H1 (cell line): ENCODE data around the gene NAT9. TPM values are rescaled to one million over a fixed set of nuclear protein-coding genes. Genes with fewer than 3 reads are reported as not detected.

Experiments
- CTCF ChIA-PET: fragments of 300-600 bp; sonication (Branson Sonifier 250); formaldehyde crosslinking; loops from one replicate; lab custom pipeline; 2021; ENCODE audit not compliant: partially characterized antibody; lab: Charles Lee
- POLR2A ChIA-PET: fragments of 300-600 bp; sonication (Branson Sonifier 250); formaldehyde crosslinking; loops from one replicate; lab custom pipeline; 2021; ENCODE audit warnings: inconsistent platforms; ENCODE audit not compliant: partially characterized antibody; lab: Charles Lee
- DNase-seq, 2 experiments: peaks; one replicate each; pipeline versions ENCODE4 v3.0.0 to v3.0.0-alpha.2; 2010 to 2022; ENCODE audit warnings: low spot score in 2 of 2, low read depth in 1 of 2, mixed read lengths in 1 of 2
- FAIRE-seq: peaks from 2 replicates; lab custom pipeline; 2011; peaks lifted over from hg19 to GRCh38; lab: Jason Lieb, UNC
- H2AFZ ChIP-seq: 2 replicates; pipeline ENCODE4 v1.8.1; 2012; ENCODE audit warnings: low read length, inconsistent platforms
- H2AK5ac ChIP-seq: 2 replicates; pipeline ENCODE4 v1.6.1; 2013; ENCODE audit warnings: low read depth, low read length
- H2BK120ac ChIP-seq: replicated peaks from 2 replicates; pipeline ENCODE3; 2013; ENCODE audit warnings: low read depth, low read length, inconsistent platforms
- H2BK12ac ChIP-seq: 2 replicates; pipeline ENCODE4 v1.6.1; 2013; ENCODE audit warnings: low read depth, low read length
- H2BK15ac ChIP-seq: 2 replicates; pipeline ENCODE4 v1.6.1; 2013; ENCODE audit warnings: low read length
- H2BK20ac ChIP-seq: 2 replicates; pipeline ENCODE4 v1.6.1; 2013; ENCODE audit warnings: low read length
- H2BK5ac ChIP-seq: 2 replicates; pipeline ENCODE4 v1.6.1; 2013; ENCODE audit warnings: low read depth, low read length
- H3K14ac ChIP-seq: 2 replicates; pipeline ENCODE4 v1.6.1; 2013; ENCODE audit warnings: inconsistent platforms; ENCODE audit not compliant: insufficient read length
- H3K18ac ChIP-seq: 2 replicates; pipeline ENCODE4 v1.6.1; 2013; ENCODE audit warnings: low read length; ENCODE audit errors: extremely low read depth
- H3K23ac ChIP-seq: 2 replicates; pipeline ENCODE4 v1.6.1; 2013; ENCODE audit warnings: inconsistent platforms; ENCODE audit not compliant: insufficient read length
- H3K23me2 ChIP-seq: 2 replicates; pipeline ENCODE4 v1.6.1; 2013; ENCODE audit warnings: low read depth, low read length
- H3K27ac ChIP-seq: 2 replicates; pipeline ENCODE4 v1.6.1; 2011; ENCODE audit warnings: low read depth, low read length, inconsistent platforms
- H3K27me3 ChIP-seq, 4 experiments: replicated peaks in 1 of 4; 1 replicate in 1 of 4; 2 replicates in 3 of 4; pipeline versions ENCODE4 v1.6.1 to v1.8.1; 2011 to 2013; ENCODE audit warnings: low read length in 3 of 4, mild to moderate bottlenecking in 3 of 4, inconsistent platforms in 2 of 4, mixed read lengths in 2 of 4, moderate library complexity in 1 of 4; ENCODE audit not compliant: control insufficient read depth in 3 of 4, insufficient read depth in 3 of 4; ENCODE audit errors: extremely low read depth in 1 of 4
- H3K36me3 ChIP-seq, 4 experiments: 2 replicates each; pipeline versions ENCODE4 v1.6.1 to v1.8.1; 2011 to 2013; ENCODE audit warnings: mild to moderate bottlenecking in 4 of 4, low read length in 3 of 4, moderate library complexity in 2 of 4, control low read depth in 1 of 4, inconsistent platforms in 1 of 4; ENCODE audit not compliant: insufficient read depth in 4 of 4, control insufficient read depth in 2 of 4
- H3K4ac ChIP-seq: replicated peaks from 2 replicates; pipeline ENCODE3; 2013; ENCODE audit warnings: low read length, low read depth, mixed read lengths, inconsistent platforms; ENCODE audit not compliant: insufficient read length
- H3K4me1 ChIP-seq, 4 experiments: replicated peaks in 1 of 4; 1 replicate in 1 of 4; 2 replicates in 3 of 4; pipeline versions ENCODE4 v1.6.1 to v1.8.1; 2011 to 2013; ENCODE audit warnings: low read length in 3 of 4, inconsistent platforms in 2 of 4, mixed read lengths in 1 of 4; ENCODE audit not compliant: insufficient read depth in 4 of 4, control insufficient read depth in 3 of 4
- H3K4me2 ChIP-seq, 2 experiments: 2 replicates each; pipeline versions ENCODE4 v1.6.1 to v1.8.1; 2011 to 2013; ENCODE audit warnings: low read depth in 2 of 2, low read length in 2 of 2, control low read depth in 1 of 2, inconsistent platforms in 1 of 2, mild to moderate bottlenecking in 1 of 2; ENCODE audit not compliant: insufficient read depth in 1 of 2
- H3K4me3 ChIP-seq, 4 experiments: fragments of 200-600, 300-600 bp in 1 of 4; sonication (generic), shearing (Covaris generic), sonication (Bioruptor Twin) in 1 of 4; 2 replicates each; pipeline versions ENCODE4 v1.5.1 to v1.8.1; 2011 to 2016; ENCODE audit warnings: low read length in 4 of 4, low read depth in 3 of 4, control low read depth in 2 of 4, inconsistent platforms in 2 of 4, mild to moderate bottlenecking in 2 of 4, mixed read lengths in 1 of 4, moderate library complexity in 1 of 4; ENCODE audit not compliant: insufficient read depth in 2 of 4; ENCODE audit errors: extremely low read depth in 1 of 4
- H3K56ac ChIP-seq: replicated peaks from 2 replicates; pipeline ENCODE3; 2013; ENCODE audit warnings: low read depth, mild to moderate bottlenecking, mixed read lengths, low read length, inconsistent platforms; ENCODE audit not compliant: insufficient read length
- H3K79me1 ChIP-seq: 2 replicates; pipeline ENCODE4 v1.6.1; 2013; ENCODE audit warnings: low read depth, low read length, control low read depth
- H3K79me2 ChIP-seq, 2 experiments: 2 replicates each; pipeline versions ENCODE4 v1.6.1 to v1.8.1; 2012 to 2013; ENCODE audit warnings: low read length in 2 of 2, mild to moderate bottlenecking in 2 of 2, inconsistent platforms in 1 of 2; ENCODE audit not compliant: insufficient read depth in 2 of 2, control insufficient read depth in 1 of 2
- H3K9ac ChIP-seq, 4 experiments: replicated peaks in 1 of 4; 1 replicate in 1 of 4; 2 replicates in 3 of 4; pipeline versions ENCODE4 v1.6.1 to v1.8.1; 2011 to 2013; ENCODE audit warnings: low read depth in 3 of 4, low read length in 3 of 4, control low read depth in 2 of 4, mild to moderate bottlenecking in 2 of 4, moderate library complexity in 2 of 4, inconsistent platforms in 1 of 4; ENCODE audit errors: extremely low read depth in 1 of 4
- H3K9me3 ChIP-seq, 2 experiments: 2 replicates each; pipeline versions ENCODE4 v1.6.1 to v1.8.1; 2012 to 2013; ENCODE audit warnings: mild to moderate bottlenecking in 2 of 2, moderate library complexity in 2 of 2, control low read depth in 1 of 2, inconsistent platforms in 1 of 2, low read depth in 1 of 2, low read length in 1 of 2, mixed read lengths in 1 of 2; ENCODE audit not compliant: insufficient read depth in 2 of 2
- H4K20me1 ChIP-seq, 2 experiments: replicated peaks in 1 of 2; 2 replicates each; pipeline versions ENCODE3 to v1.8.1; 2011 to 2013; ENCODE audit warnings: inconsistent platforms in 2 of 2, low read length in 2 of 2, mild to moderate bottlenecking in 1 of 2; ENCODE audit not compliant: insufficient read depth in 2 of 2, control insufficient read depth in 1 of 2
- H4K5ac ChIP-seq: 2 replicates; pipeline ENCODE4 v1.6.1; 2013; ENCODE audit warnings: low read length, low read depth, mixed read lengths, inconsistent platforms; ENCODE audit not compliant: insufficient read length
- H4K8ac ChIP-seq: 2 replicates; pipeline ENCODE4 v1.8.0; 2013; ENCODE audit warnings: mild to moderate bottlenecking, moderate library complexity, low read length, inconsistent platforms; ENCODE audit not compliant: insufficient read depth; ENCODE audit errors: extremely low read depth
- H4K91ac ChIP-seq: replicated peaks from 2 replicates; pipeline ENCODE3; 2013; ENCODE audit warnings: low read length, mixed read lengths, inconsistent platforms; ENCODE audit not compliant: insufficient read length
- CREB1 ChIP-seq: IDR thresholded peaks from 2 replicates; pipeline ENCODE4 v1.6.1; 2012; ENCODE audit warnings: inconsistent platforms
- EP300 ChIP-seq, 2 experiments: IDR thresholded peaks; 1 replicate in 1 of 2; 2 replicates in 1 of 2; pipeline ENCODE4 v1.6.1; 2011 to 2012; ENCODE audit warnings: low read depth in 2 of 2, low read length in 2 of 2, mild to moderate bottlenecking in 2 of 2, borderline replicate concordance in 1 of 2, inconsistent platforms in 1 of 2, moderate library complexity in 1 of 2
- PHF8 ChIP-seq: fragments of 200-600 bp; sonication (generic); conservative IDR thresholded peaks from 2 replicates; pipeline ENCODE4 v1.7.1; 2012; ENCODE audit warnings: low read depth, mild to moderate bottlenecking, inconsistent platforms, low read length, moderate library complexity
- RNF2 ChIP-seq: fragments of 200-900, 300-1000 bp; sonication (generic); IDR thresholded peaks from 2 replicates; pipeline ENCODE4 v1.7.1; 2016; ENCODE audit warnings: borderline replicate concordance, low read depth, mild to moderate bottlenecking, antibody characterized with exemption, low read length; ENCODE audit not compliant: poor library complexity, severe bottlenecking; ENCODE audit errors: missing control alignments
- SIN3A ChIP-seq, 2 experiments: IDR thresholded peaks in 1 of 2; conservative IDR thresholded peaks in 1 of 2; 2 replicates each; pipeline ENCODE4 v1.6.1; 2011 to 2012; ENCODE audit warnings: low read length in 2 of 2, improper control_type of control experiment in 1 of 2, low read depth in 1 of 2, mild to moderate bottlenecking in 1 of 2
- SP1 ChIP-seq: IDR thresholded peaks from 2 replicates; pipeline ENCODE4 v1.6.1; 2011; ENCODE audit warnings: low read depth, low read length
- WGBS, 2 experiments: shearing (Covaris generic) in 1 of 2; methylation state at CpG; one replicate each; pipeline versions ENCODE4 v1.1.6 to v1.1.7; 2013 to 2015; ENCODE audit warnings: low lambda C conversion rate in 2 of 2, mixed read lengths in 2 of 2, inconsistent platforms in 1 of 2, low coverage in 1 of 2, missing lambda C conversion rate in 1 of 2; ENCODE audit not compliant: insufficient replicate concordance in 2 of 2, insufficient coverage in 1 of 2, insufficient read length in 1 of 2; ENCODE audit errors: extremely low coverage in 1 of 2, missing lambda C conversion rate in 1 of 2; 5-methylcytosine and 5-hydroxymethylcytosine counted together
- polyA plus RNA-seq, 7 experiments: library from polyadenylated mRNA; depleted of rRNA in 3 of 7; stranded (reverse) in 5 of 7; unstranded in 2 of 7; fragments of >200 nt in 5 of 7; fragments of 200-250 nt in 2 of 7; gene quantifications; 1 replicate in 5 of 7; 2 replicates in 1 of 7; 4 replicates in 1 of 7; pipeline versions ENCODE4 v1.2.1 to v1.2.3, GENCODE V29; 2011 to 2013; ENCODE audit warnings: missing spikeins in 2 of 7, mixed read lengths in 2 of 7
- total RNA-seq: library from RNA; stranded (reverse); fragmentation: NEBNext Ultra II Directional; extraction: Animal tissue kit (Norgen Biotek cat#: 25700); gene quantifications from 2 replicates; pipeline ENCODE4 v1.2.1, GENCODE V29; 2021

NAT9 gene
- total and polyA plus RNA-seq, 2 of the 8 experiments (the other 6 are each of a cell fraction or from before 2014, with no cell fraction given) = 32.3 to 42.7 TPM

DNA sequence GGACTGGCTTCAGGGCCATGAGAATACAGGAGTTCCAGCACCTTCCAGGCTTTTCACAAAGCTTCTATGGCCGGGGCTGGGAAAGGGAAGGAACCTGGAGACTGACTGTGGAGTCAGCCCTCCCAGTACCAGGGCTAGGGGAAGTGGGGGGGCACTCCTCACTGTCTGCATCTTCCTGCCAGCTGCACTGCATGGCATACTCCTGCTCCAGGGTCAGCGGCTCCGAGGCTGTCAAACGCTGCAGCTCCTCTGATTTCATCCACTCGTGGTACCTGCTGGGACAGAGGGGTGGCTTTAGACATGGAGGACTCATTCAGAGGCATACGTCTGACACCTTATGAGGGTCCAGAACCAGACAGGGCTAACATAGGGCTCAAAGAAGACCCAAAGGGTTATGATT, 2.7 kb downstream of the NAT9 start:
- Histone ChIP-seq H3K79me1 (0 out of 2 replicates have a peak, but pooled peaks cover 8% of the 10 kb centered on the region), H2BK12ac (no peak overlapping the region), H4K91ac (no peak overlapping the region), H3K4ac (no peak overlapping the region), H3K27ac (no peak overlapping the region), H3K4me3 (no peak overlapping the region), H3K9me3 (no peaks in the 10 kb centered on the region), H4K8ac (no peak overlapping the region), H3K9ac (no peak overlapping the region), H3K23ac (no peak overlapping the region), H3K18ac (no peak overlapping the region), H3K4me1 (peaks cover 0 to 7% (median 3%) of the 10 kb centered on the region in 4 experiments; a peak in 4 of 7 replicates), H3K56ac (no peak overlapping the region), H2BK20ac (no peak overlapping the region), H2BK15ac (no peak overlapping the region), H3K79me2 (peaks cover 0 to 24% of the 10 kb centered on the region in 2 experiments; a peak in 2 of 4 replicates), H3K36me3 (peaks cover 2 to 37% (median 19%) of the 10 kb centered on the region in 4 experiments; a peak in 6 of 8 replicates), H3K27me3 (no peaks in the 10 kb centered on the region), H2AK5ac (no peak overlapping the region), H4K20me1 (peaks cover 5 to 9% of the 10 kb centered on the region in 2 experiments), H2BK5ac (no peak overlapping the region), H3K23me2 (peaks cover 9% of the 10 kb centered on the region), H2AFZ (no peak overlapping the region), H3K4me2 (no peak overlapping the region), H3K14ac (no peak overlapping the region), H2BK120ac (no peak overlapping the region), H4K5ac (no peak overlapping the region)
- FAIRE-seq (no peak), DNase-seq (no peak)
- TF ChIP-seq CREB1 (no peak), SP1 (no peak), SIN3A (conservative IDR thresholded peaks at IDR 0.05 in 1 of 2, IDR thresholded peaks at IDR 0.05 in 1 of 2; ENCODE audit: low read depth in 1 of 2, low read length in 2 of 2) (no peak), EP300 (IDR thresholded peaks at IDR 0.05; ENCODE audit: borderline replicate concordance in 1 of 2, low read depth in 2 of 2, low read length in 2 of 2) (no peak), PHF8 (no peak), RNF2 (no peak)
- WGBS, 2 experiments = 87% methylated on average over 6 of the region's 6 CpGs; no CpG with 5 or more reads in 1 of the 2 experiments
- ChIA-PET POLR2A (interaction anchor here (1.3 to 5.6 kb wide), 5 partner anchors 9 to 36 kb away, joined by 3 to 54 read pairs (median 8); partner anchors contain the start of genes NHERF1 and RAB37), CTCF (interaction anchor here (0.6 to 99.6 kb wide), 8 partner anchors 8 to 207 kb away, joined by 3 to 2981 read pairs (median 20); partner anchors contain the start of genes FDXR, GRIN2C, NHERF1 and RAB37)
